ENCODE measurements around the gene GAK. TPM values are rescaled to one million over a fixed set of nuclear protein-coding genes. Genes with fewer than 3 reads are reported as not detected.
A peak's percentile ranks its signal among the peaks of the same experiment; 100 is the strongest.
"Not testable (repeated sequence)": the region's sequence is repeated elsewhere in the genome, so short reads cannot be mapped to it uniquely, and the experiment has no call there.

GAK gene
- total RNA-seq, 1 donor from 2014 or later = 74.8 TPM

- no peak for DNase-seq (ENCODE audit: low read depth in 2 of 2)
These were observed 112.5 kb downstream of the GAK start for GRCh38 chr4:819401-820229.

GRCh38 chr4:818106-818921, 113.8 kb downstream of the GAK start:
- no peak for DNase-seq (ENCODE audit: low read depth in 2 of 2)

GRCh38 chr4:815464-816146, 116.5 kb downstream of the GAK start:
- DNase-seq (ENCODE audit: low read depth in 2 of 2) = no peak

- no peak for DNase-seq (ENCODE audit: low read depth in 2 of 2)
These were observed 117.7 kb downstream of the GAK start for GRCh38 chr4:814312-814850.

GRCh38 chr4:813900-814299, 118.2 kb downstream of the GAK start:
- DNase-seq (ENCODE audit: low read depth in 2 of 2) = peak in 1 of 2 donors; percentile 23

- DNase-seq (ENCODE audit: low read depth in 2 of 2) = no peak
These were observed 123.1 kb downstream of the GAK start for GRCh38 chr4:808860-809570.

GRCh38 chr4:807792-808191, 124.3 kb downstream of the GAK start:
- DNase-seq (ENCODE audit: low read depth in 2 of 2) = no peak

- not testable (repeated sequence) for DNase-seq (ENCODE audit: low read depth in 2 of 2)
These were observed 125.1 kb downstream of the GAK start for GRCh38 chr4:806979-807378.

GRCh38 chr4:804804-805203, 127.3 kb downstream of the GAK start:
- no peak for DNase-seq (ENCODE audit: low read depth in 2 of 2)

- no peak for DNase-seq (ENCODE audit: low read depth in 2 of 2)
These were observed 128.2 kb downstream of the GAK start for GRCh38 chr4:803884-804283.

- DNase-seq (ENCODE audit: low read depth in 2 of 2) = no peak
These were observed 130.5 kb downstream of the GAK start for GRCh38 chr4:801436-802124.

Other genes with a start within 250 kb of the GAK start
- 4.1 and 7.7 TPM in 2 replicates for gene SLC49A3, start 243.2 kb downstream of the GAK start, total RNA-seq
- 30.5 and 47.8 TPM in 2 replicates for gene PCGF3, start 226.5 kb downstream of the GAK start, total RNA-seq
- gene CPLX1, start 106.2 kb downstream of the GAK start, total RNA-seq = not detected in 2 replicates
- gene TMEM175, start 144 bp upstream of the GAK start, total RNA-seq = 7.2 and 8.5 TPM in 2 replicates
- gene DGKQ, start 41.3 kb upstream of the GAK start, total RNA-seq = 11.1 and 18.3 TPM in 2 replicates
- gene IDUA, start 54.7 kb upstream of the GAK start, total RNA-seq = 4.8 and 9.5 TPM in 2 replicates
- under 0.01 and 0.20 TPM in 2 replicates for gene SLC26A1, start 61.1 kb upstream of the GAK start, total RNA-seq
- gene FGFRL1, start 79.3 kb upstream of the GAK start, total RNA-seq = 6.3 and 16.9 TPM in 2 replicates
- gene RNF212, start 181.2 kb upstream of the GAK start, total RNA-seq = 0.22 and 0.79 TPM in 2 replicates
- gene SPON2, start 240.3 kb upstream of the GAK start, total RNA-seq = 0.40 and 0.65 TPM in 2 replicates